A549 (cell line): ENCODE measurements around the gene NSD1.

ENCODE experiments used
- CTCF ChIP-seq: fragments of >200 bp; sonication (Bioruptor Twin); formaldehyde crosslinking; IDR thresholded peaks from 3 replicates; pipeline ENCODE4 v1.5.1; 2016
- EP300 ChIP-seq, 2 experiments: fragments of >200 bp; sonication (Bioruptor Twin); formaldehyde crosslinking; IDR thresholded peaks; 2 replicates in 1 of 2; 3 replicates in 1 of 2; pipeline ENCODE4 v1.6.1; 2016 to 2017
- FOSL2 ChIP-seq, 2 experiments: fragments of 450-650 bp in 1 of 2; fragments of >200 bp in 1 of 2; sonication (Bioruptor Twin) in 1 of 2; formaldehyde crosslinking; IDR thresholded peaks; 2 replicates each; pipeline versions ENCODE4 v1.5.0 to v1.6.1; 2016 to 2020; ENCODE audit warnings: mild to moderate bottlenecking in 1 of 2, moderate library complexity in 1 of 2
- PBX3 ChIP-seq: IDR thresholded peaks from 2 replicates; pipeline ENCODE4 v1.6.1; 2012

- TF ChIP-seq CTCF (no peak), EP300 (IDR thresholded peaks at IDR 0.05) (no peak), FOSL2 (IDR thresholded peaks at IDR 0.05) (no peak), FOSL2 (CRISPR knock-in tag; IDR thresholded peaks at IDR 0.05) (no peak), PBX3 (no peak)
Observed at GRCh38 chr5:177226860-177227259, 93.3 kb downstream of the NSD1 start.
